HepG2 (cell line): Measurements from ENCODE around the gene TATDN2. TPM values are rescaled to one million over a fixed set of nuclear protein-coding genes. Genes with fewer than 3 reads are reported as not detected.
A peak's percentile ranks its signal among the peaks of the same experiment; 100 is the strongest.

Experiments
- ATAC-seq: fragments of 200-7000 bp; cut with Tn5 transposase; 3 replicates; pipeline ENCODE4 v1.9.1; 2020; ENCODE audit warnings: mild to moderate bottlenecking, moderate library complexity
- BruUV-seq: library from RNA; stranded (reverse); fragments of 400-500 nt; replicated peaks from 2 replicates; lab custom pipeline; 2021; lab: Mats Ljungman, UMichigan
- CTCF ChIA-PET: fragments of 300-600 bp; formaldehyde crosslinking; extraction: SDS; loops from one replicate; lab custom pipeline; 2021; ENCODE audit warnings: low total read pairs, inconsistent platforms, low intra/inter-chr PET ratio; lab: Yijun Ruan, JAX
- POLR2A ChIA-PET: fragments of 350-600 bp; sonication (Branson Sonifier 250); formaldehyde crosslinking; loops from one replicate; lab custom pipeline; 2020; ENCODE audit warnings: antibody characterized with exemption, inconsistent platforms; lab: Yijun Ruan, JAX
- DNase-seq: peaks from one replicate; pipeline ENCODE4 v3.0.0-alpha.2; 2015; ENCODE audit warnings: low spot score
- FAIRE-seq: peaks from 3 replicates; lab custom pipeline; 2011; peaks lifted over from hg19 to GRCh38; lab: Jason Lieb, UNC
- H2AFZ ChIP-seq: one replicate; pipeline ENCODE4 v1.6.1; 2011; ENCODE audit warnings: low read length, inconsistent platforms
- H3K27ac ChIP-seq: fragments of 300-600 bp; 3 replicates; pipeline ENCODE4 v1.8.0; 2011; ENCODE audit warnings: mixed run types, mild to moderate bottlenecking, mixed read lengths, low read length, inconsistent platforms; ENCODE audit not compliant: insufficient read depth; ENCODE audit errors: extremely low read length
- H3K27me3 ChIP-seq, 2 experiments: fragments of 200-600 bp in 1 of 2; 2 replicates in 1 of 2; 3 replicates in 1 of 2; pipeline versions ENCODE4 v1.6.0 to v1.8.0; 2011; ENCODE audit warnings: low read length in 2 of 2, mild to moderate bottlenecking in 2 of 2, moderate library complexity in 2 of 2, inconsistent platforms in 1 of 2; ENCODE audit not compliant: insufficient read depth in 2 of 2, control insufficient read depth in 1 of 2
- H3K36me3 ChIP-seq, 2 experiments: fragments of 200-600 bp in 1 of 2; replicated peaks in 1 of 2; 2 replicates in 1 of 2; 3 replicates in 1 of 2; pipeline versions ENCODE4 v1.5.1 to v1.8.0; 2011; ENCODE audit warnings: low read length in 2 of 2, inconsistent platforms in 1 of 2; ENCODE audit not compliant: insufficient read depth in 2 of 2, control insufficient read depth in 1 of 2
- H3K4me1 ChIP-seq: 2 replicates; pipeline ENCODE4 v1.5.1; 2012; ENCODE audit warnings: low read length, inconsistent platforms; ENCODE audit not compliant: insufficient read depth
- H3K4me2 ChIP-seq: 2 replicates; pipeline ENCODE4 v1.6.0; 2011; ENCODE audit warnings: low read depth, low read length, inconsistent platforms
- H3K4me3 ChIP-seq, 3 experiments: fragments of 200-600 bp in 1 of 3; sonication (generic), shearing (Covaris generic) in 1 of 3; replicated peaks in 1 of 3; 2 replicates each; pipeline ENCODE4 v1.5.1; 2011 to 2016; ENCODE audit warnings: low read length in 3 of 3, inconsistent platforms in 2 of 3, low read depth in 2 of 3, mild to moderate bottlenecking in 2 of 3, control low read depth in 1 of 3, mixed read lengths in 1 of 3; ENCODE audit not compliant: insufficient read depth in 1 of 3
- H3K79me2 ChIP-seq: one replicate; pipeline ENCODE4 v1.6.1; 2011; ENCODE audit warnings: low read length, inconsistent platforms; ENCODE audit not compliant: insufficient read depth
- H3K9ac ChIP-seq: 2 replicates; pipeline ENCODE4 v1.6.0; 2011; ENCODE audit warnings: mild to moderate bottlenecking, low read depth, low read length, inconsistent platforms; ENCODE audit not compliant: insufficient read depth
- H3K9me3 ChIP-seq: 2 replicates; pipeline ENCODE4 v1.5.1; 2012; ENCODE audit warnings: mild to moderate bottlenecking, low read length
- H4K20me1 ChIP-seq: 2 replicates; pipeline ENCODE4 v1.6.0; 2011; ENCODE audit warnings: inconsistent platforms, mild to moderate bottlenecking, low read length, moderate library complexity; ENCODE audit not compliant: insufficient read depth
- EED ChIP-seq: sonication (generic); formaldehyde crosslinking; IDR thresholded peaks from 2 replicates; pipeline ENCODE4 v1.5.0; 2020; ENCODE audit warnings: mild to moderate bottlenecking, missing genetic modification reagents
- POLR2AphosphoS2 ChIP-seq: IDR thresholded peaks from 2 replicates; pipeline ENCODE4 v1.6.1; 2011; ENCODE audit warnings: low read depth, low read length, improper control_type of control experiment
- STAG1 ChIP-seq: sonication (generic); formaldehyde crosslinking; IDR thresholded peaks from 2 replicates; pipeline ENCODE4 v1.4.0; 2020; ENCODE audit warnings: missing genetic modification reagents
- ZNF343 ChIP-seq: sonication (generic); formaldehyde crosslinking; IDR thresholded peaks from 2 replicates; pipeline ENCODE4 v1.4.0; 2020; ENCODE audit warnings: mild to moderate bottlenecking, missing genetic modification reagents
- ZNF713 ChIP-seq: sonication (generic); formaldehyde crosslinking; IDR thresholded peaks from 2 replicates; pipeline ENCODE4 v1.4.0; 2020; ENCODE audit warnings: mild to moderate bottlenecking, missing genetic modification reagents
- WGBS: methylation state at CpG from one replicate; pipeline ENCODE4 v1.1.6; 2017; ENCODE audit warnings: low lambda C conversion rate; 5-methylcytosine and 5-hydroxymethylcytosine counted together
- in situ Hi-C: cut with HindIII; loops from 2 replicates; pipeline ENCODE4 v1.10.0; 2017; ENCODE audit warnings: low pct_unique_long_range_greater_than_20kb; ENCODE audit not compliant: extremely low pct_ligation_motif_present
- intact Hi-C: fragments of 100-400 bp; cut with micrococcal nuclease; formaldehyde crosslinking; loops from one replicate; pipeline ENCODE4 v1.10.0; 2022; ENCODE audit not compliant: unreplicated experiment
- polyA plus RNA-seq, 8 experiments: library from polyadenylated mRNA; depleted of rRNA in 3 of 8; stranded (reverse) in 7 of 8; unstranded in 1 of 8; fragments of >200 nt; fragmentation: Illumina TruSeq in 4 of 8; extraction: Trizol in 4 of 8; gene quantifications; 2 replicates each; pipeline versions ENCODE4 v1.2.1 to v1.2.3, GENCODE V29; 2011 to 2016; ENCODE audit warnings: low read depth in 4 of 8, missing spikeins in 1 of 8, mixed read lengths in 1 of 8; ENCODE audit not compliant: insufficient read depth in 1 of 8
- total RNA-seq, 5 experiments: library from RNA; depleted of rRNA; stranded (reverse); fragments of >200 nt; fragmentation: Illumina TruSeq; extraction: Trizol; gene quantifications; 2 replicates each; pipeline ENCODE4 v1.2.3, GENCODE V29; 2016; ENCODE audit warnings: low read depth in 1 of 5
- TF ChIP-seq, protein P1 (sequence below): IDR thresholded peaks from 2 replicates; pipeline ENCODE4 v1.6.1; 2016; ENCODE audit warnings: control low read depth
- TF ChIP-seq, protein P2 (sequence below): sonication (generic); formaldehyde crosslinking; IDR thresholded peaks from 2 replicates; pipeline ENCODE4 v1.5.0; 2020; ENCODE audit warnings: mild to moderate bottlenecking, missing genetic modification reagents, moderate library complexity
- TF ChIP-seq, protein P3 (sequence below): sonication (generic); formaldehyde crosslinking; IDR thresholded peaks from 2 replicates; pipeline ENCODE4 v1.4.0; 2020; ENCODE audit warnings: missing genetic modification reagents

TATDN2 gene
- total and polyA plus RNA-seq, 2 of the 13 experiments (the other 11 are each of a cell fraction or from before 2014, with no cell fraction given) = 12.1 to 21.9 TPM

DNA sequence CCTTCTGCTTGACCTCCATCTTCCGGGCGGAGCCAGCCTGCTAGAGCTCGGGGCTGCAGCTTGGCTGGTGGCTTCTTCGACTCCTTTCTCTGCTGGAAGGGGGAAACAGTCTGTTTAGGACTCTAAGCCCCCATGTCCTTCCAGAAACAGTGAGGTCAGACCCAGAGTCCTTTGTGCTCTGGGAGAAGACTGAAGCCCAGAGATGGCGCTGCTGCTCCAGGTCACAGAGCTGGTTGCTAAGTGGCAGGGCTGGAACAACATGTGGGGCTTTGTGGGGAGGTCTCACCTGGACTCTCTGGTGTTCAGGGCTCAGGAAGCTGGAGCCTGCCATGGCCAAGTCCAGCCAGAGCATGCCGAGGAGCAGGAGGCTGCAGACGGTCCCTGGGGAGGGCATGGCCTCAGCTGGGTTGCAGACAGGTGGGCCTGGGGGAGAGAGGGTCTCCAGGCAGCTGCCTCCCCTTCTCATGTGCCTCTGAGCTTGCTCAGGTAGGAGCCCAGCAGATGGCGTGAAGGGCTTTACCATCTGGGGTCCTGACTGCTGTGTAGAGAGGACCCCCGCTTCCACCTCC, 41.6 kb downstream of the TATDN2 start:
- CTCF ChIA-PET = no interaction called here

More for the DNA sequence above, 41.6 kb downstream of the TATDN2 start:
- Histone ChIP-seq H3K36me3 (peaks cover 8 to 15% of the 10 kb centered on the region in 2 experiments; a peak in 4 of 5 replicates), H3K4me3 (no peak overlapping the region), H2AFZ (no peak overlapping the region), H3K27ac (no peak overlapping the region), H3K4me2 (no peak overlapping the region), H3K4me1 (peaks cover 34% of the 10 kb centered on the region), H3K9me3 (no peaks in the 10 kb centered on the region), H4K20me1 (no peaks in the 10 kb centered on the region), H3K9ac (no peak overlapping the region), H3K27me3 (no peaks in the 10 kb centered on the region), H3K79me2 (no peaks in the 10 kb centered on the region)
- ATAC-seq = no peak
- FAIRE-seq = no peak
- DNase-seq = no peak
- BruUV-seq = no TSS peak
- POLR2A ChIA-PET = interaction anchor here (1.1 to 1.6 kb wide), 4 partner anchors 10 to 42 kb away, joined by 3 to 7 read pairs (median 4); partner anchors contain the start of gene TATDN2
- 89% methylated on average over 4 of the region's 9 CpGs for WGBS
- in situ Hi-C loops = no loop called here
- TF ChIP-seq ZNF343 (CRISPR knock-in tag) (no peak), POLR2AphosphoS2 (no peak), EED (CRISPR knock-in tag) (no peak), ZNF713 (CRISPR knock-in tag) (no peak), STAG1 (CRISPR knock-in tag) (peak; percentile 19; the same call in 1 of the 2 replicates)
- TF ChIP-seq, protein P1, sequence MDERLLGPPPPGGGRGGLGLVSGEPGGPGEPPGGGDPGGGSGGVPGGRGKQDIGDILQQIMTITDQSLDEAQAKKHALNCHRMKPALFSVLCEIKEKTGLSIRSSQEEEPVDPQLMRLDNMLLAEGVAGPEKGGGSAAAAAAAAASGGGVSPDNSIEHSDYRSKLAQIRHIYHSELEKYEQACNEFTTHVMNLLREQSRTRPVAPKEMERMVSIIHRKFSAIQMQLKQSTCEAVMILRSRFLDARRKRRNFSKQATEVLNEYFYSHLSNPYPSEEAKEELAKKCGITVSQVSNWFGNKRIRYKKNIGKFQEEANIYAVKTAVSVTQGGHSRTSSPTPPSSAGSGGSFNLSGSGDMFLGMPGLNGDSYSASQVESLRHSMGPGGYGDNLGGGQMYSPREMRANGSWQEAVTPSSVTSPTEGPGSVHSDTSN (CRISPR knock-in tag) = no peak
- TF ChIP-seq, protein P2, sequence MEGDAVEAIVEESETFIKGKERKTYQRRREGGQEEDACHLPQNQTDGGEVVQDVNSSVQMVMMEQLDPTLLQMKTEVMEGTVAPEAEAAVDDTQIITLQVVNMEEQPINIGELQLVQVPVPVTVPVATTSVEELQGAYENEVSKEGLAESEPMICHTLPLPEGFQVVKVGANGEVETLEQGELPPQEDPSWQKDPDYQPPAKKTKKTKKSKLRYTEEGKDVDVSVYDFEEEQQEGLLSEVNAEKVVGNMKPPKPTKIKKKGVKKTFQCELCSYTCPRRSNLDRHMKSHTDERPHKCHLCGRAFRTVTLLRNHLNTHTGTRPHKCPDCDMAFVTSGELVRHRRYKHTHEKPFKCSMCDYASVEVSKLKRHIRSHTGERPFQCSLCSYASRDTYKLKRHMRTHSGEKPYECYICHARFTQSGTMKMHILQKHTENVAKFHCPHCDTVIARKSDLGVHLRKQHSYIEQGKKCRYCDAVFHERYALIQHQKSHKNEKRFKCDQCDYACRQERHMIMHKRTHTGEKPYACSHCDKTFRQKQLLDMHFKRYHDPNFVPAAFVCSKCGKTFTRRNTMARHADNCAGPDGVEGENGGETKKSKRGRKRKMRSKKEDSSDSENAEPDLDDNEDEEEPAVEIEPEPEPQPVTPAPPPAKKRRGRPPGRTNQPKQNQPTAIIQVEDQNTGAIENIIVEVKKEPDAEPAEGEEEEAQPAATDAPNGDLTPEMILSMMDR = peak; percentile 39
- TF ChIP-seq, protein P3, sequence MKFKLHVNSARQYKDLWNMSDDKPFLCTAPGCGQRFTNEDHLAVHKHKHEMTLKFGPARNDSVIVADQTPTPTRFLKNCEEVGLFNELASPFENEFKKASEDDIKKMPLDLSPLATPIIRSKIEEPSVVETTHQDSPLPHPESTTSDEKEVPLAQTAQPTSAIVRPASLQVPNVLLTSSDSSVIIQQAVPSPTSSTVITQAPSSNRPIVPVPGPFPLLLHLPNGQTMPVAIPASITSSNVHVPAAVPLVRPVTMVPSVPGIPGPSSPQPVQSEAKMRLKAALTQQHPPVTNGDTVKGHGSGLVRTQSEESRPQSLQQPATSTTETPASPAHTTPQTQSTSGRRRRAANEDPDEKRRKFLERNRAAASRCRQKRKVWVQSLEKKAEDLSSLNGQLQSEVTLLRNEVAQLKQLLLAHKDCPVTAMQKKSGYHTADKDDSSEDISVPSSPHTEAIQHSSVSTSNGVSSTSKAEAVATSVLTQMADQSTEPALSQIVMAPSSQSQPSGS = no peak
- intact Hi-C loops = no loop called here
